GM18505 (cell line): ENCODE data around the gene GSX1.

Experiments
- ATAC-seq: cut with Tn5 transposase; IDR thresholded peaks from one replicate; pipeline ENCODE4 v1.9.1; 2021; ENCODE audit not compliant: unreplicated experiment
- POLR2A ChIP-seq: IDR thresholded peaks from 4 replicates; pipeline ENCODE4 v1.6.1; 2011; ENCODE audit warnings: borderline replicate concordance; ENCODE audit not compliant: insufficient read depth, insufficient read length; ENCODE audit errors: extremely low read depth

The GSX1 gene

GRCh38 chr13:27789153-27789494 lies 3.2 kb upstream of the GSX1 start:
- TF ChIP-seq POLR2A = no peak
- no peak for ATAC-seq

- no peak for TF ChIP-seq POLR2A
- no peak for ATAC-seq
Observed at GRCh38 chr13:27789495-27790303, 2.6 kb upstream of the GSX1 start.

- no peak for ATAC-seq
- TF ChIP-seq POLR2A = no peak
Observed at GRCh38 chr13:27790523-27790922, 1.8 kb upstream of the GSX1 start.

GRCh38 chr13:27791146-27791900 lies 960 bp upstream of the GSX1 start:
- ATAC-seq = no peak
- TF ChIP-seq POLR2A = no peak

- ATAC-seq = no peak
- no peak for TF ChIP-seq POLR2A
Observed at GRCh38 chr13:27791901-27792392, 336 bp upstream of the GSX1 start.

GRCh38 chr13:27793507-27794367 lies 1.5 kb downstream of the GSX1 start:
- no peak for ATAC-seq
- no peak for TF ChIP-seq POLR2A

GRCh38 chr13:27794368-27794691 lies 2.0 kb downstream of the GSX1 start:
- TF ChIP-seq POLR2A = no peak
- ATAC-seq = no peak

GRCh38 chr13:27794921-27795717 lies 2.8 kb downstream of the GSX1 start:
- ATAC-seq = no peak
- no peak for TF ChIP-seq POLR2A

GRCh38 chr13:27795718-27796019 lies 3.4 kb downstream of the GSX1 start:
- TF ChIP-seq POLR2A = no peak

GRCh38 chr13:27796544-27797227 lies 4.4 kb downstream of the GSX1 start:
- ATAC-seq = no peak
- no peak for TF ChIP-seq POLR2A

More at GRCh38 chr13:27795718-27796019, 3.4 kb downstream of the GSX1 start:
- ATAC-seq = no peak

- no peak for ATAC-seq
- TF ChIP-seq POLR2A = no peak
Observed at GRCh38 chr13:27797228-27797624, 4.9 kb downstream of the GSX1 start.

GRCh38 chr13:27806744-27807387 lies 14.6 kb downstream of the GSX1 start:
- no peak for TF ChIP-seq POLR2A
- no peak for ATAC-seq
